Hepatocyte (in vitro differentiated cells): ENCODE data around the gene ZBTB1.

Experiments
- CTCF ChIP-seq: fragments of 200-600 bp; sonication (generic); IDR thresholded peaks from 2 replicates; pipeline ENCODE4 v1.5.1; 2016; ENCODE audit warnings: antibody characterized with exemption, mild to moderate bottlenecking; ENCODE audit not compliant: poor library complexity
- EZH2phosphoT487 ChIP-seq: fragments of 200-600 bp; sonication (generic); IDR thresholded peaks from one replicate; pipeline ENCODE4 v1.6.1; 2018; ENCODE audit warnings: antibody characterized with exemption, mild to moderate bottlenecking, low read depth, moderate library complexity; ENCODE audit not compliant: unreplicated experiment, severe bottlenecking

- TF ChIP-seq CTCF (no peak), EZH2phosphoT487 (no peak)
Measured at GRCh38 chr14:64536488-64537245, 32.1 kb downstream of the ZBTB1 start.
